Limb (tissue), 2 donors: ENCODE measurements around the gene OPCML.
A peak's percentile ranks its signal among the peaks of the same experiment; 100 is the strongest.

Experiments used
- DNase-seq, 2 donors: peaks; one replicate each; pipeline ENCODE4 v3.0.0-alpha.2; 2016; ENCODE audit errors: extremely low spot score in 2 of 2

The OPCML gene

GRCh38 chr11:133413703-133414102, 118.6 kb downstream of the OPCML start:
- DNase-seq: no peak

DNA sequence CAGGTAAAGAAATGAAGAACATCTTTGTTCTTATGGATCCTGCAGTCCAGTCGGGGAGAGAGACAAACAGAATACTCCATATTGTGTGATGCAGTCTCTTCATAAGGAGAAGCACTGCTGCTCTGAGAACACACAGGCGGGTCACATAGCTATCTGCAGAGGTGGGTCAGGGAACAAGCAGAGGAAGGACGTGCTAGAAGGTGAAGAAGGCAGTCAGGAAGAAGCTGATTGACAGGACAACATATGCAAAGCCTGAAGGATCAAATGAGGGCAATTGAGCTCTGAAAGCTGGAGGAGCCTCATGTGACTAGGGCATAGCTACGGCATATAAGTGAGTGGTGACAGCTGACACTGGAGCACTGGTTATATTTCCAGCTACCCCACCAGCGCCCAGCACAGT, 122.5 kb downstream of the OPCML start:
- DNase-seq: no peak

DNA sequence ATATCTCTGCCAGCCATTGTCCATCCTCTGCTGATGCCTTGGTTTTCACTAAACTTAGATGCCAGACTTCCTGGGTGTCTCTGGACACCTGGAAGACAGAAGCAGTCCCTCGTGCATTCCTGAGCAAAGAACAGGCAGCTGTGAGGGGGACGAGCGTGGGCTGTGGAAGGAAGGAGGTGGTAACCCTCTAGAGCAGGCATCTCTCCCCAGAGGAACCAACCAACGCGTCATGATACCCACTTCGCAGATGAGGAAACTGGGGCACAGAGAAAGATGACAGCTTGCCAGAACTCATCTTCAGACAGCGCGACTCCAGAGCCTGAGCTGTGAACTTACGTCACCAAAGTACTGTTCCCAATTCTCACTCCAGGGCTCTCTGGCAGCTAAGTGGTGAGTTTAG, 123.4 kb downstream of the OPCML start:
- no peak for DNase-seq

DNA sequence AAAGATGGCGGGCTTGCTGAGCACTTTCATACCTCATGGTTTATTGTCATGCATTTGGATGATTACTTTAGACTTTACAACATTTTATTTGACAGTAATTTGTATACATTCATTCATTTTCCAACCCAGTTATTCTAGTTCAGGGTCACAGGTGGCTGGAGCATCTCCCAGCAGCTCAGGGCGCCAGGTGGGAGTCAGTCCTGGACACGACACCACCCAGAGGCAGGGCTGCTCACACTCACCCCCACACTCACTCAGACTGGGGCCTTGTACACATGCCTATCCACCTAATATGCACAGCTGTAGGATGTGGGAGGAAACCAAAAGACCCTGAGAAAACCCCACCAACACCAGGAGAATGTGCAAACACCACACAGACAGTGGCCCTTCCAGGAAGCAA, 123.9 kb downstream of the OPCML start:
- DNase-seq: no peak

- no peak for DNase-seq
Measured at GRCh38 chr11:133406489-133406888, 125.8 kb downstream of the OPCML start.

GRCh38 chr11:133403900-133404299, 128.4 kb downstream of the OPCML start:
- no peak for DNase-seq

- DNase-seq: no peak
Measured at GRCh38 chr11:133402551-133402950, 129.8 kb downstream of the OPCML start.

DNA sequence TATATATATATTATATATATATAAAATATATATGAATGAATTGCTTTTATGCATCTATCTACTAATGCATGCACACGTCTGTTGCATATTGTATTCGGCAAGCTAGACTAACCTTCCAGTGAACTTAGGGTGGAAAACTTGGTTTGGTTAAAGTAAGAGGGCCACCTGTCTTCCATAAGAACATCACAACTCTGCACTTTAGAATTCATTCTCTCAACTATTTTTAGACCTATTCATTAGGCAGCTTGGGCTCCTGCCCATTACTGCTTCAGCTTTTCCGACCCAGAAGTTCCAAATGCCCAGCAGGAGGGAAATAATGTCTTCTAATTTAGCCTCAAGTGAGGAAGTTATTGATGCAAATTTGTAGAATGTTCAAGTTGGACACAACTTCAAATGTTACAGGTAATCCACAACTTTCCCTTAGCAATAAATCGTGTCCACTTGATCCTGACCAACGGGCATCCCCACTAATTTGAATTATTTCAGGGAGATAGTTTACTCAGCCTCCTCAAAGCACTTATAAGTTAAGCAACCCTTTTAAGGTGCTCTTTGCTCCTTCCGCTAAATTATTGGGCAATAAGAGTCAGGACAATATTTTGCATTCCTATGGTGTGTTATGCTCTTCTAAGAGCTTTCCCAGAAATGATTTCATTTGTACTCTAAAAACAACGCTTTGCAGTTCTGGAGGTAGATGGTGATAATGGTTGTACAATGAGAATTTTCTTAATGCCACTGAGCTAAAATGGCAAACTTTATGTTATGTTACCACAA, 132.3 kb downstream of the OPCML start:
- DNase-seq: no peak

GRCh38 chr11:133399294-133399693, 133.0 kb downstream of the OPCML start:
- no peak for DNase-seq

DNA sequence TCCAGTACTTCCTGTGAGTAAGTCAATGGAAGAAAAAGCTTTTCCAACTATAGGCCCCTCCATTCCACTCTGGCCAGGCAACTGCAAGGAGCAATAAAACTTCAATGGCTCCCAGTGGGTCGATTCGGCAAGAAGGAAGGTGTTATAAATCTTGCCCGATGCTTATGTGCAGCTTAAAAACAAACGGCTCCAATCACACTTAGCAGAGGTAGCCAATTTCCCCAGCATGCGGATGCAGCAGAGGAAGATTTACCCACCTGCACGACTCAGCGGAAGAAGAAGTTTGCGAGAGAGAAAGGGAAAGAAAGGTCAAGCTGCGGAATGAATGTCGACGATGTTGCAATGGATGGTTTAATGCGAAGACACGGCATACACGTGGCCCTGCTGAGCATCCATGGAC, 141.5 kb downstream of the OPCML start:
- DNase-seq: peak in 1 of 2 donors; percentile 28

- no peak for DNase-seq
Measured at GRCh38 chr11:133388975-133389568, 143.2 kb downstream of the OPCML start.

DNA sequence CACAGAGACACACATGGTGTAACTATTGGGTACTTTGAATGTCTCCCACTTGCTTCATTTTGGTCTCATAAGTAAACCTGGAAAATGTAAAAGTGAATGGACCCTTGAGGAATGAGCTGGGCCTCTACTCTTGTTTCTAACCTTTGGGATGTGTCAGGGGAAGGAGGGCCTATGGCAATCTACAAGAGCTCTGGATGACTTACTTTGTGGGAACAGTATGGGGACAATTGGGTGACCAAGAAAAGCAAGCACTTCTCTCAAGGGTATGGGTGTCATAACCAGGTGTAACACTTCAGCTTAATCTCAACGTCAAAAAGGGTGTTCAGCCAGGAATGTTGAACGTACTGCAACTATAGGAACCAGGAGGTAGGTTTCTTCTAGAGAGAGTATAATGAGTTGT, 144.0 kb downstream of the OPCML start:
- no peak for DNase-seq

GRCh38 chr11:133386852-133387251, 145.4 kb downstream of the OPCML start:
- no peak for DNase-seq

GRCh38 chr11:133386262-133386661, 146.0 kb downstream of the OPCML start:
- no peak for DNase-seq

- peak in 1 of 2 donors; percentile 27 for DNase-seq
Measured at GRCh38 chr11:133385781-133386180, 146.5 kb downstream of the OPCML start.

DNA sequence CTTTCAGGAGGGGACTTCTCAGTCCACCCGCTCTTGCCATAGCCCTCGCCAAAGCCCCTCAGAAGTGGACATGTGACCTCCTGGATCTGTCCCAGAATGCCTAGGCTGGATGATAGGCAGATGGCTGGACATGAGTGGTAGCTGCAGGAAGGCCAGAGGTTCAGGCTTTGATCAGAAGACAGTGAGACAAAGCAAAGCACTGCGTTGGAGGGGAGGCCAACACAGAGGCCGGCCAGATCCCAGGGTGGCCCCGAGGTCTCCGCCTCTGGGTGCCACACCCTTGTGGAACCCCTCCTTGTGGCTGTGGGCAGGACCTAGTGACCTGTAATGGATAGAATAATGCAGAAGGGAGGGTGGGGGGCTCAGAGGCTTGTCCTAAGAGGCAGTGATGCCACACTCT, 147.6 kb downstream of the OPCML start:
- DNase-seq: no peak

DNA sequence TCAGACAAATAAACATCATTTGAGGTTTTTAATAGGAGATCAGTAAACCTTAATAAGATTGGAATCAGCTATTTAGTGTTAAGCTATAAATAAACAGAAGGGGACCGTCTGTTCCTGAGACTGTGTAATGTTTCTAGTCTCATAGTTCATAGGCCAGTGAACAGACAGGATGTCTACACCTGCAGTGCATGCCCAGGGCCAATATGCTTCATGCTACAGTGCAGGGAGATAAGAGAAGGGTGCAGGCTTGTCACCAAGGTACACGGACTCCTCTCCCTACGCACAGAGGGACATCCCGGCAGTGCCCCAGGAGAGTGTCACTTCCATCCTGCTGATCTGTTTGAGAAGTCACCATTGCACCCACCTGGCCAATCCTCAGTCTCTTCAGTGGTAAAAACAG, 148.6 kb downstream of the OPCML start:
- no peak for DNase-seq

DNA sequence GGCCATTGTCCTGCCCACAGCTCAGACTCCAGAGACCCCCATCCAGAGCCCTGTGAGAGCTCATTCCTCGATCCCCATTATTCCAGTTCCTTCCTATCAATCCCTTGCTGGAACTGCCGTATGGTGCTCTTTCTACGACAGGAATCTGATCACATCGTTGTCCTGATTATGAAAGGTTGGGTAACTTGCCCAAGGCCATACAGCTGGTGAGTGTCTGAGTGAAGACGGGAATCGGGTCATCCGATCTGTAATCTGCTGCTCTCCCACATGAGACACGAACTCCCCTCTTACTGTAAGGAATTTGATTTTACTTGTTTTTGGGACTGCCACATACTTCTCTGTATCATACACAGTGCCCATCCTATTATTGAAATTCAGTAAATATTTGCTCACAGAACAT, 149.1 kb downstream of the OPCML start:
- DNase-seq: no peak

DNA sequence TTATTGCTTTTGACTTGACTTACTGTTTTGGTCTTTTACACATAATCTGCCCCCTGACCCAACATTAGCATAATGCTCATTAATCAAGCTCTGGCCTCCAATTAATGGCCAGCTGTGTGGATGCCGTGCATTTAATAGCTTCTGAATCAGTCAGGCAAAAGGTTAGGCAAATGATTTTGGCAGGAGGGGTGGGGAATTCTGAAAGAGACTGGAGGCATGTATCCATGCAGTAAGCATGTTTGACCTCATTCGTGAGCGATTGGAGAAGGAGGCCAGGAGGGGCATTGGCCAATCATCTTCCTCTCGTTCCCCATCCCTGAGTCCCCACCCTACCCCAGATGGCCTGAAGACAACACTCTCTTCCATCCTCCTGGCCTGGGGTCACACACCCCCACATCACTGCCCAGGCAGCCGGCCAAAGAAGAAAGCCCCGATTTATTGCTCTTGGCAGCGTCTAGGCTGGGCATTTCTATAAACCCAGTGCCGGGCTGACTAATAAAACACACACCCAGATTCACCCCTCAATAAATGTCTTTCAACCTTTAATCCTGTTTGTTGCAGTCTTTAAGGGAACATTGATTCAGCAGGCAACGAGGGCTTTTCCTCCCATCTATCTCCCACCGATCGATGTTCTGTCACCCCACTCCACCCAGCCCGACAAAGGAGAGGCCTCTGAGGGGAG, 150.0 kb downstream of the OPCML start:
- DNase-seq: peak in 1 of 2 donors; percentile 52

GRCh38 chr11:133381761-133382130, 150.6 kb downstream of the OPCML start:
- no peak for DNase-seq

- DNase-seq: no peak
Measured at GRCh38 chr11:133366147-133366546, 166.2 kb downstream of the OPCML start.

DNA sequence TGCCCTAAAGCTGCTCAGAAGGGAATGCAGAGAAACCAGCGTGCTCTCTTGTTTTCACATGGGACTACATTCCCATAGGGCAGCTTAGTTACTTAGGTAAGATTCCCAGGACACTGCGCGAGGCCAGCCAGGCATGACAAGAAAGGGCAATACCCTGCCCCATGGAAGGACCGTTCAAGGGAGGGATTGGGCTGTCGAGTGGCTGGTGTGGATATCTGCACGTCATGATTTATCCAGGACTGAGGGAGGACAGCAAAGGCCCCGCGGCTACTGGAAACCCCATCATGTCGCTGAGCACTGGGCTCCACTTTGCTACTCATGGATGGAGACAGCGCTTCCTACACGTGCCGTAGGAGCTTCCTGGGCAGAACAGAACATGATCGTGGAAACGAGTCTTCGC, 169.4 kb downstream of the OPCML start:
- DNase-seq: no peak

GRCh38 chr11:133362156-133362555, 170.1 kb downstream of the OPCML start:
- no peak for DNase-seq
